HepG2 (cell line): ENCODE measurements around the gene MTM1.

Experiments used
- BRCA1 ChIP-seq: sonication (generic); formaldehyde crosslinking; IDR thresholded peaks from 2 replicates; pipeline ENCODE4 v1.4.0; 2020; ENCODE audit warnings: missing genetic modification reagents
- EZH2 ChIP-seq: conservative IDR thresholded peaks from 2 replicates; pipeline ENCODE4 v1.6.1; 2012; ENCODE audit warnings: mild to moderate bottlenecking, low read depth, low read length, moderate library complexity
- FOSL2 ChIP-seq: sonication (generic); formaldehyde crosslinking; IDR thresholded peaks from 2 replicates; pipeline ENCODE4 v1.4.0; 2020; ENCODE audit warnings: missing genetic modification reagents
- FOXA1 ChIP-seq, 2 experiments: fragments of 450-650 bp in 1 of 2; sonication (generic) in 1 of 2; formaldehyde crosslinking in 1 of 2; IDR thresholded peaks; 2 replicates each; pipeline versions ENCODE4 v1.4.0 to v1.6.1; 2016 to 2020; ENCODE audit warnings: missing genetic modification reagents in 1 of 2
- NR1H2 ChIP-seq: sonication (generic); formaldehyde crosslinking; IDR thresholded peaks from 2 replicates; pipeline ENCODE4 v1.8.1; 2022; ENCODE audit warnings: low read depth, missing genetic modification reagents, borderline replicate concordance
- RFX5 ChIP-seq: IDR thresholded peaks from 2 replicates; pipeline ENCODE4 v1.6.1; 2011; ENCODE audit warnings: low read depth, low read length, improper control_type of control experiment
- YY1 ChIP-seq: IDR thresholded peaks from 2 replicates; pipeline ENCODE4 v1.6.1; 2011; ENCODE audit warnings: low read length, low read depth, moderate library complexity, mild to moderate bottlenecking; ENCODE audit not compliant: insufficient read depth, insufficient replicate concordance
- ZNF329 ChIP-seq: sonication (generic); formaldehyde crosslinking; IDR thresholded peaks from 2 replicates; pipeline ENCODE4 v1.9.0; 2021; ENCODE audit warnings: low read depth, mild to moderate bottlenecking, missing genetic modification reagents
- ZNF746 ChIP-seq: sonication (generic); formaldehyde crosslinking; IDR thresholded peaks from 2 replicates; pipeline ENCODE4 v1.8.0; 2022; ENCODE audit warnings: mild to moderate bottlenecking, missing genetic modification reagents
- TF ChIP-seq, protein P1 (sequence below): sonication (generic); formaldehyde crosslinking; IDR thresholded peaks from 2 replicates; pipeline ENCODE4 v1.8.1; 2023; ENCODE audit warnings: mild to moderate bottlenecking, missing genetic modification reagents, borderline replicate concordance
- TF ChIP-seq, protein P2 (sequence below): sonication (generic); formaldehyde crosslinking; IDR thresholded peaks from 2 replicates; pipeline ENCODE4 v1.4.0; 2020; ENCODE audit warnings: missing genetic modification reagents
- TF ChIP-seq, protein P3 (sequence below): sonication (generic); formaldehyde crosslinking; IDR thresholded peaks from 2 replicates; pipeline ENCODE4 v1.5.0; 2020; ENCODE audit warnings: mild to moderate bottlenecking, low read depth, missing genetic modification reagents, borderline replicate concordance
- TF ChIP-seq, protein P4 (sequence below): sonication (generic); formaldehyde crosslinking; IDR thresholded peaks from 2 replicates; pipeline ENCODE4 v1.5.0; 2020; ENCODE audit warnings: missing genetic modification reagents

DNA sequence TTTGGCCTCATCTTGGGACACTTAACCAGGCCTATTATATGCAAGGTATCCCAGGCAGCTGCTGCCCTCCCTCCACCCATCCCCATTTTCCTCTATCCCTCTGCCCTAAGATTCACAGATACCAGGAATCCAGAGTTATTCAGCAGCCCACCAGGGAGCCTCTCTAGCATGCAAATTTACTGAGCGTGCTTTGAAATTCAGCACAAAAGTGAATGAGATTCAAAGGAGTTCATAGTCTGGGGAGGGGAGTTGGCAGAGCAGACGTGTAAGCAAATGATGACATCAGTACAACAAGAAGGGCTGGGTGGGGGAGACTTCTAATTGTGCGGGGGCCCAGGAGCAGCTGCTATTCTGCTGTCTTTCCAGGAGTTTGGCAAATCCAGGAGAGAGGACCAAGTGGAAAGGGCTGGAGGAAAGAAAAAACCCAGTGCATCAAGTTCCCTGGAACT lies 1.7 kb upstream of the MTM1 start:
- no peak for TF ChIP-seq EZH2
- TF ChIP-seq, protein P1, sequence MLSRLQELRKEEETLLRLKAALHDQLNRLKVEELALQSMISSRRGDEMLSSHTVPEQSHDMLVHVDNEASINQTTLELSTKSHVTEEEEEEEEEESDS: no peak
- no peak for TF ChIP-seq YY1
- TF ChIP-seq ZNF746: no peak
- TF ChIP-seq, protein P2, sequence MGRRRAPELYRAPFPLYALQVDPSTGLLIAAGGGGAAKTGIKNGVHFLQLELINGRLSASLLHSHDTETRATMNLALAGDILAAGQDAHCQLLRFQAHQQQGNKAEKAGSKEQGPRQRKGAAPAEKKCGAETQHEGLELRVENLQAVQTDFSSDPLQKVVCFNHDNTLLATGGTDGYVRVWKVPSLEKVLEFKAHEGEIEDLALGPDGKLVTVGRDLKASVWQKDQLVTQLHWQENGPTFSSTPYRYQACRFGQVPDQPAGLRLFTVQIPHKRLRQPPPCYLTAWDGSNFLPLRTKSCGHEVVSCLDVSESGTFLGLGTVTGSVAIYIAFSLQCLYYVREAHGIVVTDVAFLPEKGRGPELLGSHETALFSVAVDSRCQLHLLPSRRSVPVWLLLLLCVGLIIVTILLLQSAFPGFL (CRISPR knock-in tag): no peak
- no peak for TF ChIP-seq NR1H2 (CRISPR knock-in tag)
- TF ChIP-seq FOSL2 (CRISPR knock-in tag): no peak
- no peak for TF ChIP-seq ZNF329 (CRISPR knock-in tag)
- no peak for TF ChIP-seq RFX5
- TF ChIP-seq, protein P3, sequence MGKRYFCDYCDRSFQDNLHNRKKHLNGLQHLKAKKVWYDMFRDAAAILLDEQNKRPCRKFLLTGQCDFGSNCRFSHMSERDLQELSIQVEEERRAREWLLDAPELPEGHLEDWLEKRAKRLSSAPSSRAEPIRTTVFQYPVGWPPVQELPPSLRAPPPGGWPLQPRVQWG (CRISPR knock-in tag): no peak
- no peak for TF ChIP-seq FOXA1 (IDR thresholded peaks at IDR 0.05)
- no peak for TF ChIP-seq FOXA1 (CRISPR knock-in tag; IDR thresholded peaks at IDR 0.05)
- TF ChIP-seq, protein P4, sequence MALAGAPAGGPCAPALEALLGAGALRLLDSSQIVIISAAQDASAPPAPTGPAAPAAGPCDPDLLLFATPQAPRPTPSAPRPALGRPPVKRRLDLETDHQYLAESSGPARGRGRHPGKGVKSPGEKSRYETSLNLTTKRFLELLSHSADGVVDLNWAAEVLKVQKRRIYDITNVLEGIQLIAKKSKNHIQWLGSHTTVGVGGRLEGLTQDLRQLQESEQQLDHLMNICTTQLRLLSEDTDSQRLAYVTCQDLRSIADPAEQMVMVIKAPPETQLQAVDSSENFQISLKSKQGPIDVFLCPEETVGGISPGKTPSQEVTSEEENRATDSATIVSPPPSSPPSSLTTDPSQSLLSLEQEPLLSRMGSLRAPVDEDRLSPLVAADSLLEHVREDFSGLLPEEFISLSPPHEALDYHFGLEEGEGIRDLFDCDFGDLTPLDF: no peak
- no peak for TF ChIP-seq BRCA1 (CRISPR knock-in tag)
